WTC11 (cell line): ENCODE measurements around the gene ZCCHC13.

Source experiments
- RELA ChIP-seq: sonication (generic); formaldehyde crosslinking; IDR thresholded peaks from 2 replicates; pipeline ENCODE4 v1.8.1; 2022; ENCODE audit warnings: missing genetic modification reagents, mild to moderate bottlenecking, borderline replicate concordance
- TEAD4 ChIP-seq: sonication (generic); formaldehyde crosslinking; IDR thresholded peaks from 2 replicates; pipeline ENCODE4 v1.8.0; 2022; ENCODE audit warnings: mild to moderate bottlenecking, missing genetic modification reagents
- ZNF219 ChIP-seq: sonication (generic); formaldehyde crosslinking; IDR thresholded peaks from 2 replicates; pipeline ENCODE4 v1.8.0; 2023; ENCODE audit warnings: missing genetic modification reagents, mild to moderate bottlenecking, borderline replicate concordance
- TF ChIP-seq, protein P1 (sequence below): fragments of 200-600 bp; IDR thresholded peaks from 2 replicates; pipeline ENCODE4 v1.8.0; 2022; ENCODE audit warnings: antibody characterized with exemption

DNA sequence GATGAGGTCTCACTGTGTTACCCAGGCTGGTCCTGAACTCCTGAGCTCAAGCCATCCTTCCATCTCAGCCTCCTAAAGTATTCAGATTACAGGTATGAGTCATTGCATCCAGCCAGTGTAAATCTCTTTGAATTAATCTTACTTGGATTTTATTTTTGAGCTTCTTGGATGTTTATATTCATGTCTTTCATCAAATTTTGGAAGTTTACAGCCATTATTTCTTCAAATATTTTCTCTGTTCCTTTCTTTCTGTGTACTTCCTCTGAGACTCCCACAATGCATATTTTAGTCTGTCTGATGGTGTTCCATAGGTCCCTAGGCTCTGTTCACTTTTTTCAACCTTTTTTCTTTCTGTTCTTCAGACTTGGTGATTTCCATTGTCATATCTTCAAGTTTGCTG is 34.9 kb downstream of the ZCCHC13 start:
- TF ChIP-seq, protein P1, sequence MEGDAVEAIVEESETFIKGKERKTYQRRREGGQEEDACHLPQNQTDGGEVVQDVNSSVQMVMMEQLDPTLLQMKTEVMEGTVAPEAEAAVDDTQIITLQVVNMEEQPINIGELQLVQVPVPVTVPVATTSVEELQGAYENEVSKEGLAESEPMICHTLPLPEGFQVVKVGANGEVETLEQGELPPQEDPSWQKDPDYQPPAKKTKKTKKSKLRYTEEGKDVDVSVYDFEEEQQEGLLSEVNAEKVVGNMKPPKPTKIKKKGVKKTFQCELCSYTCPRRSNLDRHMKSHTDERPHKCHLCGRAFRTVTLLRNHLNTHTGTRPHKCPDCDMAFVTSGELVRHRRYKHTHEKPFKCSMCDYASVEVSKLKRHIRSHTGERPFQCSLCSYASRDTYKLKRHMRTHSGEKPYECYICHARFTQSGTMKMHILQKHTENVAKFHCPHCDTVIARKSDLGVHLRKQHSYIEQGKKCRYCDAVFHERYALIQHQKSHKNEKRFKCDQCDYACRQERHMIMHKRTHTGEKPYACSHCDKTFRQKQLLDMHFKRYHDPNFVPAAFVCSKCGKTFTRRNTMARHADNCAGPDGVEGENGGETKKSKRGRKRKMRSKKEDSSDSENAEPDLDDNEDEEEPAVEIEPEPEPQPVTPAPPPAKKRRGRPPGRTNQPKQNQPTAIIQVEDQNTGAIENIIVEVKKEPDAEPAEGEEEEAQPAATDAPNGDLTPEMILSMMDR = no peak
- TF ChIP-seq RELA (CRISPR knock-in tag) (no peak), TEAD4 (CRISPR knock-in tag) (no peak), ZNF219 (no peak)
